Measurements from ENCODE around the gene TRIM22. TPM values are rescaled to one million over a fixed set of nuclear protein-coding genes. Genes with fewer than 3 reads are reported as not detected.

TRIM22 gene, protein sequence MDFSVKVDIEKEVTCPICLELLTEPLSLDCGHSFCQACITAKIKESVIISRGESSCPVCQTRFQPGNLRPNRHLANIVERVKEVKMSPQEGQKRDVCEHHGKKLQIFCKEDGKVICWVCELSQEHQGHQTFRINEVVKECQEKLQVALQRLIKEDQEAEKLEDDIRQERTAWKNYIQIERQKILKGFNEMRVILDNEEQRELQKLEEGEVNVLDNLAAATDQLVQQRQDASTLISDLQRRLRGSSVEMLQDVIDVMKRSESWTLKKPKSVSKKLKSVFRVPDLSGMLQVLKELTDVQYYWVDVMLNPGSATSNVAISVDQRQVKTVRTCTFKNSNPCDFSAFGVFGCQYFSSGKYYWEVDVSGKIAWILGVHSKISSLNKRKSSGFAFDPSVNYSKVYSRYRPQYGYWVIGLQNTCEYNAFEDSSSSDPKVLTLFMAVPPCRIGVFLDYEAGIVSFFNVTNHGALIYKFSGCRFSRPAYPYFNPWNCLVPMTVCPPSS
- 10 to 100 TPM; 31.0 to 77.4 (median 68.5) TPM for total RNA-seq
- polyA plus RNA-seq = 10 to 100 TPM; 40.7 to 84.4 TPM
- long read RNA-seq, donor 1, transcript TRIM22-201 (8 exons, 2,989 nt) = major isoform, 46 of 66 reads
- long read RNA-seq, donor 1, partial matches to known transcripts = 4 of 66 reads
- long read RNA-seq, donor 1, other reads (novel, unspliced or antisense) = 13 of 66 reads
- long read RNA-seq, donor 2 = 0 reads
- long read RNA-seq, donor 3, transcript TRIM22-201 (8 exons, 2,989 nt) = major isoform, 49 of 68 reads
- long read RNA-seq, donor 3, partial matches to known transcripts = 3 of 68 reads
- long read RNA-seq, donor 3, other reads (novel, unspliced or antisense) = 13 of 68 reads

DNA sequence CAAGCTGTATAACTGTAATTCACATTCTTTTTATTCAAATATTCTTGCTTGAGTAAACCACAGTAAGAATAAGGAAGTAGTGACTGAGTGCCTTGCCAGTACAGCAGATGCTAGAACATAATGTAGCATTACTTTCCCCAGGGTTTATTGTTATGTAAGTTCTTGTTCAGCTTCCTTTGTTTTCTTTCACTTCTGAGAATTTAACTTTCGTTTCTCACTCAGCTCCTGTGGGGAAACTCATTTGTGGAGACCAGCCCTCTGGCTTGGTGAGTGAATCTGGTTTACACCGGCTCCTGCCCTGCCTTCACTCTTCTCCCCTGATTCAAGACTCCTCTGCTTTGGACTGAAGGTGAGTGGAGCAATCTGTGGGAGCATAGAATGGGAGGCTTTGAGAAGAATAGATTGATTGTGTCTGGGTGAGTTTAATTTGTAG is at the start of gene TRIM22:
Gene TRIM22, plus strand, starts transcription at position 240 of the 433 bp plus-strand sequence. CDS start 6,443 bp downstream, outside the sequence.
- no peak for TF ChIP-seq POLR2A (IDR thresholded peaks at IDR 0.05)
- no peak for TF ChIP-seq EP300 (IDR thresholded peaks at IDR 0.05)
- TF ChIP-seq, protein P1, sequence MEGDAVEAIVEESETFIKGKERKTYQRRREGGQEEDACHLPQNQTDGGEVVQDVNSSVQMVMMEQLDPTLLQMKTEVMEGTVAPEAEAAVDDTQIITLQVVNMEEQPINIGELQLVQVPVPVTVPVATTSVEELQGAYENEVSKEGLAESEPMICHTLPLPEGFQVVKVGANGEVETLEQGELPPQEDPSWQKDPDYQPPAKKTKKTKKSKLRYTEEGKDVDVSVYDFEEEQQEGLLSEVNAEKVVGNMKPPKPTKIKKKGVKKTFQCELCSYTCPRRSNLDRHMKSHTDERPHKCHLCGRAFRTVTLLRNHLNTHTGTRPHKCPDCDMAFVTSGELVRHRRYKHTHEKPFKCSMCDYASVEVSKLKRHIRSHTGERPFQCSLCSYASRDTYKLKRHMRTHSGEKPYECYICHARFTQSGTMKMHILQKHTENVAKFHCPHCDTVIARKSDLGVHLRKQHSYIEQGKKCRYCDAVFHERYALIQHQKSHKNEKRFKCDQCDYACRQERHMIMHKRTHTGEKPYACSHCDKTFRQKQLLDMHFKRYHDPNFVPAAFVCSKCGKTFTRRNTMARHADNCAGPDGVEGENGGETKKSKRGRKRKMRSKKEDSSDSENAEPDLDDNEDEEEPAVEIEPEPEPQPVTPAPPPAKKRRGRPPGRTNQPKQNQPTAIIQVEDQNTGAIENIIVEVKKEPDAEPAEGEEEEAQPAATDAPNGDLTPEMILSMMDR (IDR thresholded peaks at IDR 0.05) = no peak
- intact Hi-C loops (cut with DNase I) = loop anchor here in 1 of 4 donors (10.0 kb wide), 1 partner anchor 95 kb away; the partner anchor contains the start of gene TRIM6
- H3K9me3 ChIP-seq = no peaks in the 10 kb centered on the region
- DNase-seq = peak; percentile 44 to 52 (median 47)
- H3K4me1 ChIP-seq (ENCODE audit: insufficient read depth) = peaks cover 6% of the 10 kb centered on the region
- H3K36me3 ChIP-seq = no peaks in the 10 kb centered on the region
- no peaks in the 10 kb centered on the region for H3K27me3 ChIP-seq
- H3K4me3 ChIP-seq = peak within 1 kb of the TSS; percentile 35
- peak within 1 kb of the TSS; percentile 40 to 92 for H3K27ac ChIP-seq
- 0 to 1% (median 0%) methylated on average over 2 of the region's 2 CpGs for WGBS, 3 donors

DNA sequence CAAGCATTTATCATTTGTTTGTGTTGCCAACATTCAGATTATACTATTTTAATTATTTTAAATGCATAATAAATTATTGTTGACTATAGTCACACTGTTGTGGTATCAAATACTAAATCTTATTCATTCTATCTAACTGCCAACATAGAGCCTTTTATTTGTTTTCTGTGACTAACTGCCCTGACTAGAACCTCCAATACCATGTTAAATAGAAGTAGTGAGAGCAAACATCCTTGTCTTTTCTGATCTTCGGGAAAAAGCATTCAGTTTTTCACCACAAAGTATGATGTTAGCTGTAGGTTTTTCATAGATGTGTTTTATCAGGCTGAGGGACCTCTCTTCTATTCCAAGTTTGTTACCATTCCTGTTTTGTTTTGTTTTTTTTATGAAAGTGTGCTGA is 49.6 kb upstream of the TRIM22 start:
- intact Hi-C loops (cut with DNase I) = loop anchor here in 1 of 4 donors (10.0 kb wide), 1 partner anchor 365 kb away; no protein-coding TSS in a partner anchor
- Histone ChIP-seq H3K27me3 (no peaks in the 10 kb centered on the region), H3K4me1 (ENCODE audit: insufficient read depth) (no peaks in the 10 kb centered on the region), H3K27ac (no peak overlapping the region), H3K9me3 (no peaks in the 10 kb centered on the region), H3K4me3 (no peak overlapping the region), H3K36me3 (no peaks in the 10 kb centered on the region)
- TF ChIP-seq EP300 (IDR thresholded peaks at IDR 0.05) = no peak
- no peak for TF ChIP-seq POLR2A (IDR thresholded peaks at IDR 0.05)
- TF ChIP-seq, protein P1 (IDR thresholded peaks at IDR 0.05) = no peak
- WGBS, 3 donors = 89 to 98% (median 96%) methylated on average over 1 of the region's 1 CpG
- DNase-seq = no peak

DNA sequence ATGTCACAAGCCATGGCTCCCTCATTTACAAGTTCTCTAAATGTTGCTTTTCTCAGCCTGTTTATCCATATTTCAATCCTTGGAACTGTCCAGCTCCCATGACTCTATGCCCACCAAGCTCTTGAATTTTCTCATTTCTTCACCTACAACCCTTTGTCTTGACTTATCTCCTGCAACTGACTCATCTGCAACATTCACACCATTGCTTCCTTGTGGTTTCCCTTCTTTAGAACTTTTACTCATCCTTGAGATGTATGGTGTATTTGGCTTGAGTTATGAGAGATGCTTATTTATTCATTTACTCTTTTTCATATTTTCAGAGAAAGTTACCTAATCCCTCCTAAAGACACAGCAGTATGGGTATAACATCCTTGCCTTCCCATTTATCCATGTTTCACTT is 46.0 kb upstream of the TRIM22 start:
- Histone ChIP-seq H3K4me1 (ENCODE audit: insufficient read depth) (no peaks in the 10 kb centered on the region), H3K27ac (no peak overlapping the region), H3K27me3 (no peaks in the 10 kb centered on the region), H3K9me3 (no peaks in the 10 kb centered on the region), H3K36me3 (no peaks in the 10 kb centered on the region), H3K4me3 (no peak overlapping the region)
- TF ChIP-seq POLR2A (IDR thresholded peaks at IDR 0.05) (no peak), EP300 (IDR thresholded peaks at IDR 0.05) (no peak)
- intact Hi-C loops (cut with DNase I) = no loop called here
- DNase-seq = no peak

DNA sequence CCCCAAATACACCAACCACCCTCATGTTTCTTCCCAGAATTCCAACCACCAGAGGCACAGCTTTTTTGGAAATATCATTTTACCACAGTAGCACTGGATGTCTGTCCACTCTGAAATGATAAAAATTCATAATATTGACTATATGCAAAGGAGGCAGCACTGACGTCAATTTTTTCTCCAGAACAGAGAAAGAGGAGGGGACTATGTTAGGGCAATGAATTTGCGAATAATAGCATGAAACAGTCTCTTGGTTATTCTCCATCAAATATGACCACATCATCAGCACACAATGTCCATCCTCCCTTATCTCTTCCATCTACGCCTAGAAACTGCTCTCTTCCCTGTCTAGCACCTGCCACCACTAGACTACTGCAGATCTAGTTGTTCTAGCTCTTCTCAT is 43.5 kb upstream of the TRIM22 start:
- no peaks in the 10 kb centered on the region for H3K9me3 ChIP-seq
- 78 to 85% (median 80%) methylated on average over 3 of the region's 3 CpGs for WGBS, 3 donors

More for the DNA sequence above, 43.5 kb upstream of the TRIM22 start:
- H3K4me1 ChIP-seq (ENCODE audit: insufficient read depth) = no peaks in the 10 kb centered on the region
- no peak overlapping the region for H3K4me3 ChIP-seq
- H3K36me3 ChIP-seq = no peaks in the 10 kb centered on the region
- no peak overlapping the region for H3K27ac ChIP-seq
- H3K27me3 ChIP-seq = no peaks in the 10 kb centered on the region
- DNase-seq = no peak
- TF ChIP-seq, protein P1 (IDR thresholded peaks at IDR 0.05) = no peak
- TF ChIP-seq EP300 (IDR thresholded peaks at IDR 0.05) (no peak), POLR2A (IDR thresholded peaks at IDR 0.05) (no peak)
- intact Hi-C loops (cut with DNase I) = no loop called here

Data from ovary (tissue), 10 donors.